CD14-positive monocyte (primary cell): ENCODE results near the gene TMEM250. TPM values are rescaled to one million over a fixed set of nuclear protein-coding genes. Genes with fewer than 3 reads are reported as not detected.

Experiments
- DNase-seq, 3 donors: peaks; one replicate each; pipeline ENCODE4 v3.0.0-alpha.2; 2011 to 2022
- H2AFZ ChIP-seq: 2 replicates; pipeline ENCODE4 v1.6.0; 2012; ENCODE audit warnings: mild to moderate bottlenecking, low read depth, low read length, inconsistent platforms; ENCODE audit not compliant: insufficient read depth, poor library complexity, severe bottlenecking
- H3K27ac ChIP-seq, 2 donors: 1 replicate in 1 of 2; 2 replicates in 1 of 2; pipeline ENCODE4 v1.5.1; 2012 to 2013; ENCODE audit warnings: low read length in 2 of 2, control low read depth in 1 of 2, inconsistent platforms in 1 of 2, low read depth in 1 of 2, mild to moderate bottlenecking in 1 of 2
- H3K27me3 ChIP-seq, 2 donors: one replicate each; pipeline versions ENCODE4 v1.6.0 to v1.6.1; 2011 to 2013; ENCODE audit warnings: low read length in 2 of 2; ENCODE audit not compliant: control insufficient read depth in 2 of 2, insufficient read depth in 2 of 2
- H3K36me3 ChIP-seq, 2 donors: replicated peaks in 1 of 2; 1 replicate in 1 of 2; 2 replicates in 1 of 2; pipeline versions ENCODE4 v1.5.1 to v1.6.1; 2012 to 2013; ENCODE audit warnings: low read length in 2 of 2, control low read depth in 1 of 2, inconsistent platforms in 1 of 2, mild to moderate bottlenecking in 1 of 2; ENCODE audit not compliant: insufficient read depth in 2 of 2, control insufficient read depth in 1 of 2
- H3K4me1 ChIP-seq, 2 donors: 1 replicate in 1 of 2; 2 replicates in 1 of 2; pipeline versions ENCODE4 v1.5.1 to v1.6.1; 2012 to 2013; ENCODE audit warnings: low read length in 2 of 2, control low read depth in 1 of 2, inconsistent platforms in 1 of 2, mild to moderate bottlenecking in 1 of 2, moderate library complexity in 1 of 2; ENCODE audit not compliant: insufficient read depth in 2 of 2, control insufficient read depth in 1 of 2
- H3K4me2 ChIP-seq: replicated peaks from 2 replicates; pipeline ENCODE3; 2012; ENCODE audit warnings: low read length, moderate library complexity, mild to moderate bottlenecking; ENCODE audit not compliant: poor library complexity, severe bottlenecking; ENCODE audit errors: extremely low read depth
- H3K4me3 ChIP-seq, 3 experiments: fragments of 200-600 bp in 1 of 3; sonication (generic) in 1 of 3; replicated peaks in 1 of 3; 1 replicate in 2 of 3; 2 replicates in 1 of 3; pipeline ENCODE4 v1.5.1; 2011 to 2013; ENCODE audit warnings: low read length in 3 of 3, mild to moderate bottlenecking in 3 of 3, control low read depth in 2 of 3, low read depth in 2 of 3, inconsistent platforms in 1 of 3, moderate library complexity in 1 of 3
- H3K79me2 ChIP-seq: 2 replicates; pipeline ENCODE4 v1.6.0; 2012; ENCODE audit warnings: mild to moderate bottlenecking, control low read depth, inconsistent platforms, low read length, moderate library complexity; ENCODE audit not compliant: insufficient read depth
- H3K9ac ChIP-seq: 2 replicates; pipeline ENCODE4 v1.6.0; 2017; ENCODE audit warnings: low read length, mild to moderate bottlenecking; ENCODE audit not compliant: insufficient read depth, poor library complexity, severe bottlenecking
- H3K9me3 ChIP-seq, 2 donors: replicated peaks in 1 of 2; 1 replicate in 1 of 2; 2 replicates in 1 of 2; pipeline versions ENCODE4 v1.5.1 to v1.6.1; 2012 to 2013; ENCODE audit warnings: low read length in 2 of 2, control low read depth in 1 of 2; ENCODE audit not compliant: control insufficient read depth in 1 of 2, insufficient read depth in 1 of 2
- H4K20me1 ChIP-seq: 2 replicates; pipeline ENCODE4 v1.6.0; 2012; ENCODE audit warnings: mild to moderate bottlenecking, low read length, control low read depth, moderate library complexity; ENCODE audit not compliant: insufficient read depth
- H3K27ac Mint-ChIP-seq, 7 donors: one replicate each; pipeline ENCODE4 v1.8.0; 2020; ENCODE audit warnings: mild to moderate bottlenecking in 7 of 7, mixed read lengths in 7 of 7, moderate library complexity in 6 of 7, inconsistent platforms in 2 of 7
- H3K27me3 Mint-ChIP-seq, 3 donors: one replicate each; pipeline ENCODE4 v1.8.0; 2021 to 2022; ENCODE audit warnings: low read depth in 3 of 3, mild to moderate bottlenecking in 3 of 3, mixed read lengths in 3 of 3, moderate library complexity in 3 of 3, inconsistent platforms in 1 of 3
- H3K36me3 Mint-ChIP-seq, 2 donors: one replicate each; pipeline ENCODE4 v1.8.0; 2020; ENCODE audit warnings: mixed read lengths in 2 of 2, inconsistent platforms in 1 of 2, mild to moderate bottlenecking in 1 of 2
- H3K4me1 Mint-ChIP-seq: one replicate; pipeline ENCODE4 v1.8.0; 2020; ENCODE audit warnings: mild to moderate bottlenecking, mixed read lengths
- H3K4me3 Mint-ChIP-seq, 2 donors: one replicate each; pipeline ENCODE4 v1.8.0; 2020; ENCODE audit warnings: mild to moderate bottlenecking in 2 of 2, mixed read lengths in 2 of 2, moderate library complexity in 1 of 2
- H3K9me3 Mint-ChIP-seq, 7 donors: one replicate each; pipeline ENCODE4 v1.8.0; 2020 to 2022; ENCODE audit warnings: mixed read lengths in 7 of 7, mild to moderate bottlenecking in 6 of 7, moderate library complexity in 6 of 7, inconsistent platforms in 2 of 7
- WGBS: methylation state at CpG from one replicate; pipeline ENCODE4 v1.1.5; 2013; ENCODE audit warnings: missing lambda C conversion rate; ENCODE audit not compliant: insufficient coverage; 5-methylcytosine and 5-hydroxymethylcytosine counted together
- intact Hi-C, 2 donors: fragments of 100-400 bp; cut with micrococcal nuclease; formaldehyde crosslinking; loops; one replicate each; pipeline versions ENCODE4 v1.15.0 to v1.15.1; 2023
- polyA plus RNA-seq, 3 donors: library from polyadenylated mRNA; depleted of rRNA in 1 of 3; unstranded in 2 of 3; stranded (reverse) in 1 of 3; fragments of 300-500 nt in 2 of 3; fragments of >200 nt in 1 of 3; fragmentation: Illumina TruSeq in 2 of 3; gene quantifications; 1 replicate in 2 of 3; 2 replicates in 1 of 3; pipeline ENCODE4 v1.2.3, GENCODE V29; 2012 to 2021
- TF ChIP-seq, protein P1 (sequence below): fragments of 200-600 bp; IDR thresholded peaks from one replicate; pipeline ENCODE4 v1.8.0; 2022; ENCODE audit warnings: antibody characterized with exemption, mild to moderate bottlenecking

TMEM250 gene
- polyA plus RNA-seq, 3 donors = 11.0 to 38.0 (median 30.9) TPM

- H3K4me1 Mint-ChIP-seq = peaks cover 27% of the 10 kb centered on the region
- peaks cover 22 to 40% of the 10 kb centered on the region in 2 donors for H3K4me1 ChIP-seq
Measured at GRCh38 chr9:136115641-136116359, 2.9 kb downstream of the TMEM250 start.

DNA sequence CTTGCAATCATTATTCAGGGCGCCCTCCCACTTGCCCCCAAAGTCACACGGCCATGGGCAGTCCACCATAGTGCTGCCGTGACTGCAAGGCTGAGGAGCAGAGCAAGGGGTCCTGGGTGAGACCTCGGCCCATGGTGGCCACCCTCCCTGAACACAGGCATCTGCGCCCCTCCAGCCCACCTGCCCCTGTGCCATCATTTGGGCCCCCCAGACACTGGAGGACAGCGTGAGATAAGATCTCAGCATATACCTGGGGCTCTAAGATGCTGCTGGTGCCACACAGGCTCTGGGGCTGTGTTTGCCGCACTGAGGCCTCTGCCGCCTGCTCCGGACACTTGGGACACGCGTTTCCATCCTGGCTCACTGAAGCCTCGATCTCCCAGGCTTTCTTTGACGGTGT lies 3.5 kb downstream of the TMEM250 start:
- no peak overlapping the region for H3K4me2 ChIP-seq
- no peak overlapping the region for H3K9ac ChIP-seq
- TF ChIP-seq, protein P1, sequence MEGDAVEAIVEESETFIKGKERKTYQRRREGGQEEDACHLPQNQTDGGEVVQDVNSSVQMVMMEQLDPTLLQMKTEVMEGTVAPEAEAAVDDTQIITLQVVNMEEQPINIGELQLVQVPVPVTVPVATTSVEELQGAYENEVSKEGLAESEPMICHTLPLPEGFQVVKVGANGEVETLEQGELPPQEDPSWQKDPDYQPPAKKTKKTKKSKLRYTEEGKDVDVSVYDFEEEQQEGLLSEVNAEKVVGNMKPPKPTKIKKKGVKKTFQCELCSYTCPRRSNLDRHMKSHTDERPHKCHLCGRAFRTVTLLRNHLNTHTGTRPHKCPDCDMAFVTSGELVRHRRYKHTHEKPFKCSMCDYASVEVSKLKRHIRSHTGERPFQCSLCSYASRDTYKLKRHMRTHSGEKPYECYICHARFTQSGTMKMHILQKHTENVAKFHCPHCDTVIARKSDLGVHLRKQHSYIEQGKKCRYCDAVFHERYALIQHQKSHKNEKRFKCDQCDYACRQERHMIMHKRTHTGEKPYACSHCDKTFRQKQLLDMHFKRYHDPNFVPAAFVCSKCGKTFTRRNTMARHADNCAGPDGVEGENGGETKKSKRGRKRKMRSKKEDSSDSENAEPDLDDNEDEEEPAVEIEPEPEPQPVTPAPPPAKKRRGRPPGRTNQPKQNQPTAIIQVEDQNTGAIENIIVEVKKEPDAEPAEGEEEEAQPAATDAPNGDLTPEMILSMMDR = no peak
- DNase-seq = no peak
- no peaks in the 10 kb centered on the region for H3K9me3 ChIP-seq
- 95% methylated on average over 13 of the region's 13 CpGs for WGBS
- H3K4me3 ChIP-seq = no peak overlapping the region
- H2AFZ ChIP-seq = no peak overlapping the region
- H3K36me3 ChIP-seq = peaks cover 21 to 33% of the 10 kb centered on the region in 2 donors
- H3K27me3 ChIP-seq = peaks cover 0 to 2% of the 10 kb centered on the region in 2 donors
- Mint-ChIP-seq H3K4me1 (peaks cover 33% of the 10 kb centered on the region), H3K36me3 (peaks cover 17 to 35% of the 10 kb centered on the region in 2 donors), H3K4me3 (no peak overlapping the region), H3K27me3 (peaks cover 0 to 5% (median 2%) of the 10 kb centered on the region in 3 donors), H3K9me3 (peaks cover 0 to 2% (median 0%) of the 10 kb centered on the region in 7 donors), H3K27ac (peak overlapping the region in 2 of 7 donors; percentile 21 to 34)
- peaks cover 28 to 46% of the 10 kb centered on the region in 2 donors for H3K4me1 ChIP-seq
- H4K20me1 ChIP-seq = peaks cover 42% of the 10 kb centered on the region
- peaks cover 37% of the 10 kb centered on the region for H3K79me2 ChIP-seq
- H3K27ac ChIP-seq = no peak overlapping the region
- intact Hi-C loops = loop anchor here in 1 of 2 donors (5.0 kb wide), 1 partner anchor 38 kb away; no protein-coding TSS in a partner anchor

More at GRCh38 chr9:136115641-136116359, 2.9 kb downstream of the TMEM250 start:
- peaks cover 0 to 2% (median 0%) of the 10 kb centered on the region in 7 donors for H3K9me3 Mint-ChIP-seq
- H3K79me2 ChIP-seq = peaks cover 37% of the 10 kb centered on the region
- no peak overlapping the region for H3K27ac ChIP-seq
- H3K9me3 ChIP-seq = no peaks in the 10 kb centered on the region
- no peak overlapping the region for H3K4me3 ChIP-seq
- H3K27me3 Mint-ChIP-seq = peaks cover 0 to 3% (median 2%) of the 10 kb centered on the region in 3 donors
- H3K27ac Mint-ChIP-seq = no peak overlapping the region
- peaks cover 17 to 35% of the 10 kb centered on the region in 2 donors for H3K36me3 Mint-ChIP-seq
- 96% methylated on average over 17 of the region's 22 CpGs for WGBS
- peaks cover 0 to 2% of the 10 kb centered on the region in 2 donors for H3K27me3 ChIP-seq
- no peak overlapping the region for H3K4me3 Mint-ChIP-seq
- H4K20me1 ChIP-seq = peaks cover 42% of the 10 kb centered on the region
- intact Hi-C loops = loop anchor here in 1 of 2 donors (5.0 kb wide), 1 partner anchor 38 kb away; no protein-coding TSS in a partner anchor
- H3K9ac ChIP-seq = no peak overlapping the region
- no peak for DNase-seq
- peaks cover 21 to 33% of the 10 kb centered on the region in 2 donors for H3K36me3 ChIP-seq
- H3K4me2 ChIP-seq = no peak overlapping the region
- TF ChIP-seq, protein P1 = no peak
- no peak overlapping the region for H2AFZ ChIP-seq
